Sciatic nerve (tissue), 2 donors: ENCODE data around the gene GALNT17. TPM values are rescaled to one million over a fixed set of nuclear protein-coding genes. Genes with fewer than 3 reads are reported as not detected.

ENCODE experiments used
- ATAC-seq: fragments of 200-7000 bp; cut with Tn5 transposase; one replicate; pipeline ENCODE4 v1.9.1; 2020; ENCODE audit warnings: mild to moderate bottlenecking, moderate library complexity
- DNase-seq: peaks from one replicate; pipeline ENCODE4 v3.0.0-alpha.2; 2020; ENCODE audit warnings: low spot score
- intact Hi-C: fragments of 100-400 bp; cut with DNase I; formaldehyde crosslinking; loops from one replicate; pipeline ENCODE4 v1.14.2; 2022
- total RNA-seq: library from RNA; stranded (reverse); fragmentation: NEBNext Ultra II Directional; extraction: Animal tissue kit (Norgen Biotek cat#: 25700); gene quantifications from one replicate; pipeline ENCODE4 v1.2.1, GENCODE V29; 2021
- donor health status: DM: no; HTN: no; CAD: no.
- donor health status: DM: no; HTN: no; CAD: no.

The GALNT17 gene
- total RNA-seq, 1 donor from 2014 or later: 65.4 TPM

DNA sequence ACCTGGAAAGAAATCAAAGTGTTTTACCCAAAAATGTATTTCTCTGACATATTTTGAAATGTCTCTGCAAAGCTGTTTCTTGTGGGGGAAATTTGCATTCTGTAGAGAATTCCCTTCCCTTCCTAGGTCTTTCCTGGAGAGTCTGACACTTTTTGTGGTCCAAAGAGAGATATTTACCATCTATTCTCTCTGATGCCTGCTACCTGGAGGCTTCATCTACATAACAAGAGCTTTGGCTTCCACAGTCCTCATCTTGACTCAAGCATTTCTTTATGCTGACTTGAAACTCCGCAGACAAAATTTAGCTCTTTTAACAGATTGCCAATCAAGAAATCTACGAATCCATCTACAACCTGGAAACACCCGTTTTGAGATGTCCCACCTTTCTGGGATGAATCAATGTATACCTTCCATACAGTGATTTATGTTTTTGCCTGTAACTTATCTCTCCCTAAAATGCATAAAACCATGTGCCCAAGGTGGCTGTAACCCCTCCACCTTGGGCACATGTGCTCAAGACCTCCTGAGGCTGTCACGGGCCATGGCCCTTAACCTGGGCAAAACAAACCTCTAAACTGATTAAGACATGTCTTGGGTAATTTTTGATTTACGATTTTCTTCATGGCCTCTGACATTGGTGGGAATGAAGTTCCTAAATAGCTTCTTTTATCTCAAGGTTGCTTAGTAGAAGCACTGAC, 334.7 kb downstream of the GALNT17 start:
- intact Hi-C loops: no loop called here
- no peak for DNase-seq
- ATAC-seq: no peak

DNA sequence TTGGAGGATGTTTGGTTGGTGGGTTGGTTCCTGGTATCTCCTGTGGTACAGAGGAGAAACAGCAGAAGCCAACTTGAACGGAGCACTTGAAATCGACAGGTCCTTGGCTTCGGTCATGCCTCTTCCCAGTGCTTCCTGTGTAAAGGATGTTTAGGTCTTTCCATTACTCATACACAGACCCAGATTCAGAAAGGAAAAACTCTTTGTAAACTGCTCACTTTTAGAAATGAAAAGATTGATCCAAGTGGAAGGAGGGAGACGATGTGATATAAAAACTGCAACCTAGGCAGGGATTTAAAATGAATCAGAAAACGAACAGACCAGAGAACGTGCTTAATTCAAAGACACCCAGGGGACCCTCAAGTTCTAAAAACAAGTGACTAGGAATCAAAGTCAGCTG, 338.4 kb downstream of the GALNT17 start:
- ATAC-seq (no peak), DNase-seq (no peak)
- intact Hi-C loops: no loop called here

GRCh38 chr7:71470830-71471229, 338.9 kb downstream of the GALNT17 start:
- no peak for DNase-seq
- intact Hi-C loops: no loop called here
- no peak for ATAC-seq

DNA sequence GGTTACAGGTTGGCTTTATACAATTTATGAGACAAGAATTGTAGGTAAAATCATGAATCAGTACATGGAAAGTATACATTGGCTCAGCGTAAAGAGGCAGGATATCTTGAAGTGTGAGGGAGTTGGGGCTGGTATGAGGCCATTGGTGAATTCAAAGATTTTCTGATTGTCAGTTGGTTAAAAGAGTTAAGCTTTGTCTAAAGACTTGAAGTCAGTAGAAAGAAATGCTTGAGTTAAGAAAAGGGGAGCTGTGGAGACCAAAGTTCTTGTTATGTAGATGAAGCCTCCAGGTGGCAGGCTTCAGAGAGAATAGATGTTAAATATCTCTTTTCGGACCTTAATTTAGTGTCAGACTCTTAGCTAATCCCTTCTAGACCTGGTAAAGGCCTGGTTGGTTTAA, 341.0 kb downstream of the GALNT17 start:
- intact Hi-C loops: no loop called here
- ATAC-seq (no peak), DNase-seq (no peak)

- DNase-seq (no peak), ATAC-seq (no peak)
- intact Hi-C loops: no loop called here
These were observed 341.5 kb downstream of the GALNT17 start for GRCh38 chr7:71473366-71473967.

- ATAC-seq (no peak), DNase-seq (no peak)
- intact Hi-C loops: no loop called here
These were observed 345.5 kb downstream of the GALNT17 start for GRCh38 chr7:71477441-71477840.

DNA sequence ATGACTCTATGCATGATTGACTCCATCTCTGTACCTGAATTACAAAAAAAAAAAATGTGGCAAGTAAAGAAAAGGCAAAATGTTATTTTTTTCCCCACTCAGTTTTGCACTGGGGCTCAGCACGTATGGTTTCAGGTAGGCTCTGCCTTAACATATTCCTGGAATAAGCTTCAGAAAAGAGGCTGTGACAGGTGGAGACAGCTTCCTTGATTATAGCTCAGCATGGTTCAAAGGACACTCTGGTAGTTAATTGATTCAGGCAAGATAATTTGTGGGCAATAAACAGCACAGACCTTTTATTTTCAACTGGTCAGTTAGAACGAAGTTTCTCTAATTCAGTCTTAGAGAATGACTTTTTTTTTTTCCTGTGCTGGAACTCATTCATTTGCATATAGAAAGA, 347.3 kb downstream of the GALNT17 start:
- intact Hi-C loops: no loop called here
- ATAC-seq: no peak
- DNase-seq: no peak

- intact Hi-C loops: no loop called here
- DNase-seq (no peak), ATAC-seq (peak; percentile 71)
These were observed 348.8 kb downstream of the GALNT17 start for GRCh38 chr7:71480791-71481190.

DNA sequence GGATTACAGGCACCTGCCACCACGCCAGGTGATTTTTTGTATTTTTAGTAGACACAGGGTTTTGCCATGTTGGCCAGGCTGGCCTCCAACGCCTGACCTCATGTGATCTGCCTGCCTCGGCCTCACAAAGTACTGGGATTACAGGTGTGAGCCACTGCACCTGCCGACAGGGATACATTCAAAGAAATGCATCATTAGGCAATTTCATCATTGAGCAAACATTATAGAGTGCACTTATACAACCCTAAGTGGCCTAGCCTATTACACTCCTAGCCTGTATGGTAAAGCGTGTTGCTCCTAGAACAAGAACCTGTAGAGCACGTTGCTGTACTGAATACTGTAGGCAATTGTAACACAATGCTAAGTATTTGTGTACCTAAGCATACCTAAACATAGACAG, 350.3 kb downstream of the GALNT17 start:
- intact Hi-C loops: no loop called here
- no peak for ATAC-seq
- DNase-seq: no peak

GRCh38 chr7:71484380-71484779, 352.4 kb downstream of the GALNT17 start:
- ATAC-seq: no peak
- no peak for DNase-seq
- intact Hi-C loops: no loop called here

DNA sequence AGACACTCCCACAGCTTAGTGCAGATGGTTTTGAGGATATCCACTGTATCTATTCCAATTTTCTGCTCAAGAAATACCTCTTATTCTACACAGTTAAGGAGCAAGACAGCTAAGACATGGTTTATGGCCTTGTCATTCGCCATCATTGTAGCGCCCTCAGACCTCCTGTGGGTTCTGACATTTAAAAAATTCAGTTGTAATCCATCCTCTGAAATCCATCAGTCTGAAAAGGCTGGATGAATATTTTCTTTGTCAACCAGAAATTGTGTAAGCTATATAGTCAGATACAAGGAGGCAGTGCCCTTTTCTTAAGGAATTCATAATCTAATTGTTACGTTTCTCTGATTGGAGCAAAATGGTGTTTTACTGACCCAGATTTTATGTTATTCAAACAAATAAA, 353.6 kb downstream of the GALNT17 start:
- ATAC-seq: no peak
- DNase-seq: no peak
- intact Hi-C loops: no loop called here

GRCh38 chr7:71486414-71486813, 354.5 kb downstream of the GALNT17 start:
- ATAC-seq (no peak), DNase-seq (no peak)
- intact Hi-C loops: no loop called here

- peak; percentile 70 for ATAC-seq
- intact Hi-C loops: no loop called here
- no peak for DNase-seq
These were observed 355.1 kb downstream of the GALNT17 start for GRCh38 chr7:71486856-71487628.

DNA sequence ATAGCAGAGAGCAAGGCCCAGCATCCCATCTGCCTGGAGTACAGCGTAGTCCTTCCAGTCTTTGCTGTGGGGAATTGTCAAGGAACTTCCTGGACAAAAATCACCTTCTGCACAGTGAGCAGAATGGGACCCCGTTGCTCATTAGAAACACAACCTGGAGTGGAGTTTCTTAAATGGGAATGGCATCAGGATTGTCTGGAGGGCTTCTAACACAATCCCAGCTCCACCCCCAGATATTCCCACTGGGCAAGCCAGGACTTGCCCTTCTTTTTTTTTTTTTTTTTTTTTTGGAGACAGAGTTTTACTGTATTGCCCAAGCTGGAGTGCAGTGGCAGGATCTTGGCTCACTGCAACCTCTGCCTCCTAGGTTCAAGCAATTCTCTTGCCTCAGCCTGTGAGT, 356.4 kb downstream of the GALNT17 start:
- ATAC-seq (no peak), DNase-seq (no peak)
- intact Hi-C loops: no loop called here

- intact Hi-C loops: no loop called here
- no peak for ATAC-seq
- no peak for DNase-seq
These were observed 359.4 kb downstream of the GALNT17 start for GRCh38 chr7:71491336-71491735.

GRCh38 chr7:71495828-71496227, 363.9 kb downstream of the GALNT17 start:
- no peak for ATAC-seq
- intact Hi-C loops: no loop called here
- no peak for DNase-seq

DNA sequence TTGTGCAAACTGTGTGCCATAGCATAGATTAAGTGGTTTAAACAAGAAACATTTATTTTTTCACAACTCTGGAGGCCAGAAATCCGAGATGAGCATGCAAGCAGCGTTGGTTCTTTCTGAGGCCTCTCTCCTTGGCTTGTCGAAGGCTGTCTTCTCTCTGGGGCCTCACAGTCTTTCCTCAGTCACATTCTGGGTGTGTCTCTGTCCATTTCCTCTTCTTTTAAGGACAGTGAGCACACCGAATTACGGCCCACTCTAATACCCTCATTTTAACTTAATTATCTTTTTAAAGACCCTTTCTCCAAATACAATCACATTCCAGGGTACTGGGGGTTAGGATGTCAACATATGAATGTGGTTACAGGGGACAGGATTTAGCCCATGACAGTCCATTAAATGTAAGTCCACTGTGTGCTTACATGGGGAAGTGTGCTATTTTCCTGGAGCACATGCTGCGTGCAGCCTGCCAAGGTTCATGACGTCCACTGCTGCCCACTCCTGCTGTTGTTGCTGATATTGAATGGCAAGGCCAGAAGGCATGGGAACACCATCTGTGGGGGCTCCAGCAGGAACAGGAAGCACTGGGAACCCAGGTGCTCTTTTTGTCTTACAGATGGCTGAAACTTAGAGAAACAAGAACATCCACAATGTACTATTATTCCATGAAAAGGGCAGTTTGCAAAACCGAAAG, 365.5 kb downstream of the GALNT17 start:
- peak; percentile 63 for DNase-seq
- intact Hi-C loops: no loop called here

GRCh38 chr7:71498381-71498780, 366.4 kb downstream of the GALNT17 start:
- DNase-seq (no peak), ATAC-seq (peak; percentile 21)
- intact Hi-C loops: no loop called here

More for the DNA sequence above, 365.5 kb downstream of the GALNT17 start:
- ATAC-seq: peak; percentile 90

- intact Hi-C loops: no loop called here
- ATAC-seq (no peak), DNase-seq (no peak)
These were observed 372.9 kb downstream of the GALNT17 start for GRCh38 chr7:71504697-71505441.
